GM12878 (cell line): ENCODE data around the gene TRAF3. TPM values are rescaled to one million over a fixed set of nuclear protein-coding genes. Genes with fewer than 3 reads are reported as not detected.

Experiments used
- ATAC-seq: fragments of 200-7000 bp; cut with Tn5 transposase; 3 replicates; pipeline ENCODE4 v1.9.1; 2020; ENCODE audit warnings: mild to moderate bottlenecking, moderate library complexity
- BruUV-seq: library from RNA; stranded (reverse); fragments of 400-500 nt; replicated peaks from 2 replicates; lab custom pipeline; 2021; lab: Mats Ljungman, UMichigan
- CTCF ChIA-PET: fragments of 300-600 bp; sonication (Branson Sonifier 250); formaldehyde crosslinking; extraction: SDS; loops from one replicate; lab custom pipeline; 2021; ENCODE audit warnings: inconsistent platforms; lab: Yijun Ruan, JAX
- POLR2A ChIA-PET: fragments of 350-600 bp; formaldehyde crosslinking; extraction: SDS; loops from one replicate; lab custom pipeline; 2021; ENCODE audit warnings: inconsistent platforms; lab: Charles Lee
- RAD21 ChIA-PET: fragments of 300-600 bp; sonication (Branson Sonifier 250); formaldehyde crosslinking; loops from one replicate; lab custom pipeline; 2023; ENCODE audit warnings: antibody characterized with exemption; ENCODE audit not compliant: unreplicated experiment; lab: Charles Lee
- SMC1A ChIA-PET: fragments of 300-600 bp; sonication (Branson Sonifier 250); formaldehyde crosslinking; loops from one replicate; lab custom pipeline; 2023; ENCODE audit not compliant: unreplicated experiment, uncharacterized antibody; lab: Charles Lee
- DNase-seq: peaks from one replicate; pipeline ENCODE4 v3.0.0-alpha.2; 2011; ENCODE audit warnings: low read depth, low spot score
- FAIRE-seq: peaks from 3 replicates; lab custom pipeline; 2011; peaks lifted over from hg19 to GRCh38; lab: Jason Lieb, UNC
- H2AFZ ChIP-seq: 2 replicates; pipeline ENCODE4 v1.6.0; 2011; ENCODE audit warnings: low read depth, low read length, control low read depth; ENCODE audit not compliant: control insufficient read depth
- H3K27ac ChIP-seq: 2 replicates; pipeline ENCODE4 v1.5.1; 2011; ENCODE audit warnings: control low read depth; ENCODE audit not compliant: control insufficient read depth, insufficient read depth
- H3K27me3 ChIP-seq, 2 experiments: replicated peaks in 1 of 2; 2 replicates each; pipeline versions ENCODE4 v1.6.0 to v1.6.1; 2011; ENCODE audit warnings: low read length in 1 of 2; ENCODE audit not compliant: control insufficient read depth in 2 of 2, insufficient read depth in 2 of 2
- H3K36me3 ChIP-seq, 2 experiments: 2 replicates each; pipeline ENCODE4 v1.5.1; 2011; ENCODE audit warnings: low read length in 1 of 2; ENCODE audit not compliant: control insufficient read depth in 2 of 2, insufficient read depth in 2 of 2
- H3K4me1 ChIP-seq: 2 replicates; pipeline ENCODE4 v1.6.1; 2011; ENCODE audit warnings: mild to moderate bottlenecking, low read length, moderate library complexity, mixed read lengths; ENCODE audit not compliant: control insufficient read depth, insufficient read depth
- H3K4me2 ChIP-seq: 2 replicates; pipeline ENCODE4 v1.6.0; 2011; ENCODE audit warnings: control low read depth; ENCODE audit not compliant: control insufficient read depth, insufficient read depth
- H3K4me3 ChIP-seq: fragments of 200-600 bp; sonication (generic); 2 replicates; pipeline ENCODE4 v1.5.1; 2016
- H3K79me2 ChIP-seq: 2 replicates; pipeline ENCODE4 v1.6.0; 2011; ENCODE audit warnings: low read length; ENCODE audit not compliant: control insufficient read depth, insufficient read depth
- H3K9ac ChIP-seq: 2 replicates; pipeline ENCODE4 v1.8.0; 2011; ENCODE audit warnings: low read length, control low read depth, mixed read lengths; ENCODE audit not compliant: control insufficient read depth, insufficient read depth
- H3K9me3 ChIP-seq: replicated peaks from 3 replicates; pipeline ENCODE4 v1.5.1; 2011; ENCODE audit warnings: mild to moderate bottlenecking, low read length; ENCODE audit not compliant: control insufficient read depth, insufficient read depth
- H4K20me1 ChIP-seq: 2 replicates; pipeline ENCODE4 v1.6.0; 2011; ENCODE audit not compliant: control insufficient read depth, insufficient read depth
- HSF1 ChIP-seq: fragments of 150-350 bp; IDR thresholded peaks from 2 replicates; pipeline ENCODE4 v1.6.1; 2014; ENCODE audit warnings: mild to moderate bottlenecking, low read depth, low read length
- POLR2A ChIP-seq: IDR thresholded peaks from 2 replicates; pipeline ENCODE4 v1.6.1; 2011; ENCODE audit warnings: low read depth, mild to moderate bottlenecking, low read length
- POLR2AphosphoS5 ChIP-seq: IDR thresholded peaks from 2 replicates; pipeline ENCODE4 v1.6.1; 2011; ENCODE audit warnings: mild to moderate bottlenecking, low read length, inconsistent platforms
- SREBF2 ChIP-seq: IDR thresholded peaks from 2 replicates; pipeline ENCODE4 v1.6.1; 2012; ENCODE audit warnings: mild to moderate bottlenecking, low read length
- YY1 ChIP-seq: IDR thresholded peaks from 2 replicates; pipeline ENCODE4 v1.6.1; 2011; ENCODE audit warnings: low read depth, mild to moderate bottlenecking, low read length
- WGBS: methylation state at CpG from one replicate; pipeline ENCODE4 v1.1.6; 2016; ENCODE audit warnings: low lambda C conversion rate; ENCODE audit not compliant: insufficient replicate concordance, insufficient coverage; ENCODE audit errors: missing lambda C conversion rate; 5-methylcytosine and 5-hydroxymethylcytosine counted together
- in situ Hi-C: fragments of 300-500 bp; cut with MboI; formaldehyde crosslinking; loops from 9 replicates; pipeline ENCODE4 v1.14.3; 2018; ENCODE audit warnings: mixed read lengths
- intact Hi-C: fragments of 100-400 bp; cut with micrococcal nuclease; formaldehyde crosslinking; loops from one replicate; pipeline ENCODE4 v1.14.2; 2022; ENCODE audit not compliant: unreplicated experiment
- polyA plus RNA-seq, 11 experiments: library from polyadenylated mRNA; depleted of rRNA in 4 of 11; unstranded in 6 of 11; stranded (reverse) in 5 of 11; fragments of >200 nt; fragmentation: Nextera tagmentation in 4 of 11; fragmentation: Illumina TruSeq in 1 of 11; extraction: Ambion mirVana in 4 of 11; extraction: Trizol in 1 of 11; gene quantifications; 1 replicate in 1 of 11; 2 replicates in 10 of 11; pipeline versions ENCODE4 v1.2.1 to v1.2.3, GENCODE V29; 2011 to 2016; ENCODE audit warnings: inconsistent platforms in 2 of 11, missing spikeins in 2 of 11, low read depth in 1 of 11
- total RNA-seq, 4 experiments: library from RNA; depleted of rRNA in 3 of 4; stranded (reverse); fragments of >200 nt in 3 of 4; fragmentation: Illumina TruSeq in 1 of 4; extraction: Trizol in 1 of 4; gene quantifications; 2 replicates each; pipeline versions ENCODE4 v1.2.1 to v1.2.3, GENCODE V29; 2013 to 2021

The TRAF3 gene
- total and polyA plus RNA-seq, 10 of the 15 experiments (the other 5 are each of a cell fraction or from before 2014, with no cell fraction given) = 3.0 to 70.1 (median 36.5) TPM

DNA sequence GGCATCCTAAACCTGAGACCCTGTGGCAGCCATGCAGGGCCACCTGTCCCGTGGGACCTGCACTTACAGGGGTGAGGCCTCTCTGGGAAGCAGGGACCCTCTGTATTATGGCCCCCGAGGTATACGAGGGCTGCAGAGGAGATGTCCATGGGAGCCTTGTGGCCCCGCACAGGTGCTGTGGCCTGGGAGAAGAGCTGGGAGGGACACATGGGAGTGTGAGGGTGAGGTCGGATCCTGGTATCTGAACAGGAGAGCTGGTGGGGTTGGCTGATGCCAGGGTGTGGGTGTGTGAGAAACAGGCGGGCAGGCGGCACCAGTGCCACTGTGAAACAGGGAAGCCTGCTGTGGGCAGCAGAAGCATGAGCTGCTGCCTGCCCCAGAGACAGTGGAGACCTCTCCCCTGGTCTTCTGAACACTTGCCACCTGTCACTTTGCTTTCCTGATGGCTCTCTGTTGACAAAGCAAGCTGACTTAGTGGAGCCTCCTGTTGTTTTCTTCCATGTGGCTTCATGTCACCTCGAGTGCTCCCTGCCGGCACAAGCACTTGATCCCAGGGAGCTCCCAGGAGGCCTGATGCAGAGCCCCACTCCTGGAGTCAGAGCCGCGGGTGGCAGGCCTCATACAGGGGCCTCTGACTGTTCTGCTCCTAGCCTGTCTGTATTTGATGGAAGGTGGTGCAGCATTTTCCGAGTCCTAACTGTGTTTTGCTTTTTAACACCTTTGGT is 125.4 kb downstream of the TRAF3 start:
- Histone ChIP-seq H4K20me1 (no peaks in the 10 kb centered on the region), H2AFZ (no peak overlapping the region), H3K27me3 (no peaks in the 10 kb centered on the region), H3K4me1 (peaks cover 53% of the 10 kb centered on the region), H3K9ac (peak overlapping the region; percentile 78), H3K27ac (peak overlapping the region; percentile 98), H3K9me3 (no peaks in the 10 kb centered on the region), H3K36me3 (peaks cover 30 to 41% of the 10 kb centered on the region in 2 experiments), H3K79me2 (peaks cover 34% of the 10 kb centered on the region), H3K4me3 (peak overlapping the region; percentile 37), H3K4me2 (peak overlapping the region; percentile 53)
- ChIA-PET POLR2A (interaction anchor here (1.7 to 2.3 kb wide), 2 partner anchors 84 to 121 kb away, joined by 10 to 14 read pairs; no protein-coding TSS in a partner anchor), SMC1A (interaction anchor here (0.6 to 3.0 kb wide), 8 partner anchors 25 to 208 kb away, joined by 3 to 23 read pairs (median 4); no protein-coding TSS in a partner anchor), RAD21 (interaction anchor here (1.3 to 3.4 kb wide), 5 partner anchors 12 to 208 kb away, joined by 3 to 26 read pairs (median 17); no protein-coding TSS in a partner anchor), CTCF (interaction anchor here (0.7 to 3.6 kb wide), 7 partner anchors 13 to 208 kb away, joined by 3 to 25 read pairs (median 12); no protein-coding TSS in a partner anchor)
- no TSS peak for BruUV-seq
- intact Hi-C loops = loop anchor here (5.0 kb wide), 1 partner anchor 125 kb away; the partner anchor contains the start of gene TRAF3
- in situ Hi-C loops = no loop called here
- FAIRE-seq (no peak), DNase-seq (no peak), ATAC-seq (no peak)
- WGBS = 93% methylated on average over 12 of the region's 12 CpGs
- peak; percentile 33; the same call in 1 of the 2 replicates for TF ChIP-seq POLR2A
- TF ChIP-seq SREBF2 = no peak
- no peak for TF ChIP-seq HSF1
- TF ChIP-seq POLR2AphosphoS5 = 0 out of 2 replicates have a peak, but pooled peaks have one; percentile 1
- no peak for TF ChIP-seq YY1
